GM12874 (cell line): ENCODE results near the gene NOTCH4.

ENCODE experiments used
- TF ChIP-seq, protein P1 (sequence below): IDR thresholded peaks from 2 replicates; pipeline ENCODE4 v1.5.1; 2011; ENCODE audit warnings: low read depth, mild to moderate bottlenecking, control low read depth, low read length, moderate library complexity; ENCODE audit not compliant: insufficient read depth

The NOTCH4 gene

DNA sequence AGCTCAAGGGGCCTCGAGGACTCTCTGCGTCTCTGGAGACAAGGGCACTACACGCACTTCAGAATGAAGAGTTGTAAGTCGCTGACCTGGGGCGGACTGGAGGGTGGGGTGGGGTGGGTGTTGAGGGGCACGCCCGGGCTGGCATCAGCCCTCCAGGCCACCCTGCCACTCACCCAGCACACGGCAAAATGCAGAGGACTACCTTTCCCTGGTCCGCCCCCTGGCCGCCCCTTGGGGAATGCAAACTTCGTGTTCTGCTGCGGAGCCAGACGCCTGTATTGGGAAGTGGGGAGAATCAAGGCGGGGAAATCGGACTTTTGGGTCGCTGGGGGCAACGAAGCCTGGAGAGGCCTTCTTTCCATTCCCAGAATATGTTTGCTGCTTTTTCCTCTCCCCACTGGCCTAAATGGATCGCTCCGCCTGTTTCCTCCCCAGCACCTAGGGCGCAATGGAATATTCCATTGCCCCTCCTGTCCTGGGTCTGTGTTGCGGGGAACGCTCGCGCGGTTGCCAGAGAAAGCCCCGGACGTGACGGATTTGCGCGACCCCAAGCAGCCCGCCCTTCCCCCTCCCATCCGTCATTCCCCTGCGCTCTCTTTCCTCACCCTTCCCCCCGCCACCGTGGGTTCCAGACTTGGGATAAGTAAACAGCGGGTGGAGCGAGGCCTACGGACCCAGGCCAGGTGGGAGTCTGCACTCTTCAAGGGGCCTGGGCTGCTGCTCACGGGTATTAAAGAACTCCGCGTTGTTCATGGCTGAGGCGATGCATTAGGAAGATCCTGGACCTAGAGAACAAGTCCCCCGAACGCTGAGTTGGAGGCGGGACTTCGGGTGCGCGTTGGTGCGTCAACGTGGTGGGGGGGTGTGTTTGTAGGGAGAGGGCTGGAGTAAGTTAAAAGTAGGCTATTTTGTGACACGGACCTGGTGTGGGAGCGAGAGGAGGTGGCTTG is 70.0 kb downstream of the NOTCH4 start, which contains the start of gene PPT2:
Gene PPT2 (plus strand): TSS at position 578 of the 950 bp plus-strand sequence. CDS start 454 bp downstream, outside the sequence.
- TF ChIP-seq, protein P1, sequence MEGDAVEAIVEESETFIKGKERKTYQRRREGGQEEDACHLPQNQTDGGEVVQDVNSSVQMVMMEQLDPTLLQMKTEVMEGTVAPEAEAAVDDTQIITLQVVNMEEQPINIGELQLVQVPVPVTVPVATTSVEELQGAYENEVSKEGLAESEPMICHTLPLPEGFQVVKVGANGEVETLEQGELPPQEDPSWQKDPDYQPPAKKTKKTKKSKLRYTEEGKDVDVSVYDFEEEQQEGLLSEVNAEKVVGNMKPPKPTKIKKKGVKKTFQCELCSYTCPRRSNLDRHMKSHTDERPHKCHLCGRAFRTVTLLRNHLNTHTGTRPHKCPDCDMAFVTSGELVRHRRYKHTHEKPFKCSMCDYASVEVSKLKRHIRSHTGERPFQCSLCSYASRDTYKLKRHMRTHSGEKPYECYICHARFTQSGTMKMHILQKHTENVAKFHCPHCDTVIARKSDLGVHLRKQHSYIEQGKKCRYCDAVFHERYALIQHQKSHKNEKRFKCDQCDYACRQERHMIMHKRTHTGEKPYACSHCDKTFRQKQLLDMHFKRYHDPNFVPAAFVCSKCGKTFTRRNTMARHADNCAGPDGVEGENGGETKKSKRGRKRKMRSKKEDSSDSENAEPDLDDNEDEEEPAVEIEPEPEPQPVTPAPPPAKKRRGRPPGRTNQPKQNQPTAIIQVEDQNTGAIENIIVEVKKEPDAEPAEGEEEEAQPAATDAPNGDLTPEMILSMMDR = no peak

- TF ChIP-seq, protein P1 = no peak
These were observed 70.9 kb downstream of the NOTCH4 start for GRCh38 chr6:32152769-32153563.

GRCh38 chr6:32151863-32152768 is 71.8 kb downstream of the NOTCH4 start, which contains the start of gene PRRT1:
TSS of gene PRRT1 (minus strand) at chr6:32151939. CDS start at chr6:32151827, 112 bp downstream.
- TF ChIP-seq, protein P1 = no peak

DNA sequence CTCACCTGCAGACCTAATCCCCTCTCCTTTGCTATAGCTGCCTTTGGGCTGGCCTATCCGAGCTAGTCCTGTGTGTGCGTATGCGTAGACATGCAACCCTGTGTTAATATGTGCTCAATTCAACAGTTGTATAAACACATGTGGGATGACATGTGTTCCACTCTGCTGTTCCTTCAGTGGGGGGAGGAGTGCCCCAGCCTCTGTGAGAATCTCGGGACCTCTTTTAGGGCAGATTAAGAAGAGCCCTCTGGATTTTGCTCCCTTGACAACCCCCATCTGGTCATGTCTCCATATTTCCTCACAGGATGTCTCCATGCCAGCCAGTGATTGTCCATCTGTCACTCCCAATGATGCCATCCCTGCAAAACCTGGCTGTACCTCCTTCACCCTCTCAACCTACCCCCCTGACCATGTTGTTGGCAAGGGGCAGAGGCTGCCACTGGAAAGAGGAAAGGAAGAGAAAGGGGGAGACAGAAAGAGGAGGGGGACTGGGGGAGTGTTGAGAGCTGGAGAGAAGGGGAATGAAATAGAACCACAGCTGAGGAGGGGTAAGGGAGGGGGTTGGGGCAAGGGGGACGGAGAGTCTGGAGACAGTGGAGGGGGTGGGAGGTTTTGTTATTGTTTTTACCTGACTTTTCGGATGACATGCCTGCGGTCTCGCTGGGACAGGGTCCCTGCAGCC is 72.5 kb downstream of the NOTCH4 start:
- TF ChIP-seq, protein P1 = no peak

- TF ChIP-seq, protein P1 = no peak
These were observed 73.7 kb downstream of the NOTCH4 start for GRCh38 chr6:32149932-32150870.
